Hematopoietic multipotent progenitor cell (in vitro differentiated cells): ENCODE measurements around the gene KCND2. TPM values are rescaled to one million over a fixed set of nuclear protein-coding genes. Genes with fewer than 3 reads are reported as not detected.
"Not testable (repeated sequence)": the region's sequence is repeated elsewhere in the genome, so short reads cannot be mapped to it uniquely, and the experiment has no call there.

ENCODE experiments used
- DNase-seq, 3 donors: peaks; one replicate each; pipeline ENCODE4 v3.0.0-alpha.2; 2011 to 2015; ENCODE audit warnings: low read depth in 2 of 3, low spot score in 2 of 3
- total RNA-seq: library from RNA; depleted of rRNA; stranded (reverse); fragments of >200 nt; gene quantifications from one replicate; pipeline ENCODE4 v1.2.3, GENCODE V29; 2012

The KCND2 gene
- total RNA-seq, 1 donor: under 0.01 TPM

- DNase-seq: no peak
These were observed 460.2 kb downstream of the KCND2 start for GRCh38 chr7:120733143-120733542.

- no peak for DNase-seq
These were observed 460.9 kb downstream of the KCND2 start for GRCh38 chr7:120733835-120734234.

GRCh38 chr7:120735791-120736190, 462.8 kb downstream of the KCND2 start:
- DNase-seq: no peak

- no peak for DNase-seq
These were observed 465.8 kb downstream of the KCND2 start for GRCh38 chr7:120738816-120739215.

- peak in 2 of 3 donors; percentile 5 to 11 for DNase-seq
These were observed 467.4 kb downstream of the KCND2 start for GRCh38 chr7:120740348-120740747.

GRCh38 chr7:120741371-120742042, 468.5 kb downstream of the KCND2 start:
- no peak for DNase-seq

GRCh38 chr7:120742372-120742771, 469.4 kb downstream of the KCND2 start:
- no peak for DNase-seq

GRCh38 chr7:120743128-120743527, 470.2 kb downstream of the KCND2 start:
- DNase-seq: no peak

GRCh38 chr7:120760050-120760449, 487.1 kb downstream of the KCND2 start:
- DNase-seq: no peak

- DNase-seq: no peak
These were observed 487.9 kb downstream of the KCND2 start for GRCh38 chr7:120760851-120761250.

GRCh38 chr7:120770206-120770605, 497.2 kb downstream of the KCND2 start:
- no peak for DNase-seq

GRCh38 chr7:120774481-120774880, 501.5 kb downstream of the KCND2 start:
- DNase-seq: no peak

- no peak for DNase-seq
These were observed 502.8 kb downstream of the KCND2 start for GRCh38 chr7:120775755-120776154.

- not testable (repeated sequence) for DNase-seq
These were observed 506.1 kb downstream of the KCND2 start for GRCh38 chr7:120779078-120779477.

GRCh38 chr7:120780451-120780850, 507.5 kb downstream of the KCND2 start:
- DNase-seq: not testable (repeated sequence)

GRCh38 chr7:120780938-120781337, 508.0 kb downstream of the KCND2 start:
- no peak for DNase-seq

GRCh38 chr7:120781924-120782323, 508.9 kb downstream of the KCND2 start:
- not testable (repeated sequence) for DNase-seq

GRCh38 chr7:120783273-120783672, 510.3 kb downstream of the KCND2 start:
- no peak for DNase-seq

GRCh38 chr7:120783721-120784120, 510.7 kb downstream of the KCND2 start:
- no peak for DNase-seq

GRCh38 chr7:120785095-120785494, 512.1 kb downstream of the KCND2 start:
- DNase-seq: no peak

GRCh38 chr7:120792091-120792860, 519.3 kb downstream of the KCND2 start:
- peak; percentile 10 to 74 (median 65) for DNase-seq

- DNase-seq: no peak
These were observed 519.8 kb downstream of the KCND2 start for GRCh38 chr7:120792861-120793130.
